HEK293 (cell line): Measurements from ENCODE around the gene CD5L.

Experiments used
- CTCF ChIA-PET: fragments of 350-600 bp; formaldehyde crosslinking; extraction: SDS; loops from one replicate; lab custom pipeline; 2021; ENCODE audit warnings: antibody characterized with exemption; lab: Yijun Ruan, JAX
- POLR2A ChIA-PET: fragments of 300-600 bp; formaldehyde crosslinking; extraction: SDS; loops from one replicate; lab custom pipeline; 2020; ENCODE audit warnings: antibody characterized with exemption, inconsistent platforms; lab: Yijun Ruan, JAX
- H3K27ac ChIP-seq: fragments of 200-500 bp; sonication (Bioruptor generic); 2 replicates; pipeline ENCODE4 v1.5.1; 2014; ENCODE audit warnings: low read depth, low read length, control low read depth, inconsistent platforms; ENCODE audit errors: extremely low read depth
- H3K36me3 ChIP-seq, 2 experiments: fragments of 200-500 bp in 1 of 2; sonication (Bioruptor generic) in 1 of 2; 1 replicate in 1 of 2; 2 replicates in 1 of 2; pipeline ENCODE4 v1.5.1; 2014 to 2017; ENCODE audit warnings: inconsistent platforms in 2 of 2, low read length in 2 of 2; ENCODE audit not compliant: control insufficient read depth in 2 of 2, insufficient read depth in 1 of 2
- H3K4me1 ChIP-seq: fragments of 200-500 bp; sonication (Bioruptor generic); 2 replicates; pipeline ENCODE4 v1.5.1; 2014; ENCODE audit warnings: mild to moderate bottlenecking, low read length, inconsistent platforms; ENCODE audit not compliant: control insufficient read depth, insufficient read depth
- H3K4me3 ChIP-seq: 2 replicates; pipeline ENCODE4 v1.5.1; 2011; ENCODE audit warnings: low read depth, mild to moderate bottlenecking, control low read depth, low read length, moderate library complexity
- H3K9me3 ChIP-seq: fragments of 200-500 bp; sonication (Bioruptor generic); 2 replicates; pipeline ENCODE4 v1.5.1; 2014; ENCODE audit warnings: low read depth, low read length, inconsistent platforms; ENCODE audit not compliant: control insufficient read depth, insufficient read depth
- SP7 ChIP-seq: fragments of 450-650 bp; formaldehyde crosslinking; IDR thresholded peaks from 2 replicates; pipeline ENCODE4 v1.5.1; 2016; ENCODE audit warnings: missing biosample characterization, missing genetic modification characterization
- ZBTB1 ChIP-seq: fragments of 450-650 bp; formaldehyde crosslinking; IDR thresholded peaks from 2 replicates; pipeline ENCODE4 v1.5.1; 2016; ENCODE audit warnings: missing biosample characterization, missing genetic modification characterization
- ZFHX2 ChIP-seq: fragments of 450-650 bp; formaldehyde crosslinking; conservative IDR thresholded peaks from 2 replicates; pipeline ENCODE4 v1.5.1; 2016; ENCODE audit warnings: missing biosample characterization, missing genetic modification characterization
- ZNF132 ChIP-seq: fragments of 450-650 bp; formaldehyde crosslinking; IDR thresholded peaks from 2 replicates; pipeline ENCODE4 v1.5.1; 2017; ENCODE audit warnings: missing biosample characterization, missing genetic modification characterization, borderline replicate concordance
- ZNF169 ChIP-seq: fragments of 450-650 bp; formaldehyde crosslinking; IDR thresholded peaks from 2 replicates; pipeline ENCODE4 v1.5.1; 2016; ENCODE audit warnings: missing biosample characterization, missing genetic modification characterization
- ZNF202 ChIP-seq: fragments of 450-650 bp; formaldehyde crosslinking; IDR thresholded peaks from 2 replicates; pipeline ENCODE4 v1.5.1; 2016; ENCODE audit warnings: missing biosample characterization, missing genetic modification characterization, borderline replicate concordance
- ZNF221 ChIP-seq: fragments of 450-650 bp; formaldehyde crosslinking; IDR thresholded peaks from 2 replicates; pipeline ENCODE4 v1.5.1; 2017; ENCODE audit warnings: missing biosample characterization, missing genetic modification characterization, borderline replicate concordance
- ZNF302 ChIP-seq: fragments of 450-650 bp; formaldehyde crosslinking; IDR thresholded peaks from 2 replicates; pipeline ENCODE4 v1.5.1; 2016; ENCODE audit warnings: missing biosample characterization, missing genetic modification characterization, low read depth
- ZNF350 ChIP-seq: fragments of 450-650 bp; formaldehyde crosslinking; IDR thresholded peaks from 2 replicates; pipeline ENCODE4 v1.5.0; 2017; ENCODE audit warnings: missing biosample characterization, mild to moderate bottlenecking, missing genetic modification characterization
- ZNF394 ChIP-seq: fragments of 450-650 bp; formaldehyde crosslinking; IDR thresholded peaks from 2 replicates; pipeline ENCODE4 v1.5.1; 2016; ENCODE audit warnings: missing biosample characterization, missing genetic modification characterization, mild to moderate bottlenecking, moderate library complexity, borderline replicate concordance
- ZNF404 ChIP-seq: fragments of 450-650 bp; formaldehyde crosslinking; IDR thresholded peaks from 2 replicates; pipeline ENCODE4 v1.5.1; 2017; ENCODE audit warnings: missing biosample characterization, missing genetic modification characterization
- ZNF560 ChIP-seq: fragments of 450-650 bp; formaldehyde crosslinking; IDR thresholded peaks from 2 replicates; pipeline ENCODE4 v1.5.1; 2017; ENCODE audit warnings: missing biosample characterization, missing genetic modification characterization, borderline replicate concordance
- ZNF596 ChIP-seq: fragments of 450-650 bp; IDR thresholded peaks from 2 replicates; pipeline ENCODE4 v1.5.0; 2018; ENCODE audit warnings: missing biosample characterization, mild to moderate bottlenecking, missing genetic modification characterization, moderate library complexity
- ZNF747 ChIP-seq: fragments of 450-650 bp; formaldehyde crosslinking; IDR thresholded peaks from 2 replicates; pipeline ENCODE4 v1.5.1; 2016; ENCODE audit warnings: missing biosample characterization, missing genetic modification characterization
- ZNF837 ChIP-seq: fragments of 450-650 bp; formaldehyde crosslinking; IDR thresholded peaks from 2 replicates; pipeline ENCODE4 v1.5.1; 2016; ENCODE audit warnings: missing biosample characterization, missing genetic modification characterization
- TF ChIP-seq, protein P1 (sequence below): fragments of 450-650 bp; formaldehyde crosslinking; IDR thresholded peaks from 2 replicates; pipeline ENCODE4 v1.5.1; 2016; ENCODE audit warnings: missing biosample characterization, missing genetic modification characterization
- TF ChIP-seq, protein P2 (sequence below): sonication (generic); formaldehyde crosslinking; IDR thresholded peaks from 2 replicates; pipeline ENCODE4 v1.8.1; 2022; ENCODE audit warnings: mild to moderate bottlenecking, moderate library complexity, missing genetic modification reagents
- TF ChIP-seq, protein P3 (sequence below): fragments of 450-650 bp; formaldehyde crosslinking; IDR thresholded peaks from 2 replicates; pipeline ENCODE4 v1.5.1; 2017; ENCODE audit warnings: missing biosample characterization, missing genetic modification characterization
- TF ChIP-seq, protein P4 (sequence below): fragments of 450-650 bp; formaldehyde crosslinking; IDR thresholded peaks from 2 replicates; pipeline ENCODE4 v1.5.1; 2016; ENCODE audit warnings: missing biosample characterization, missing genetic modification characterization, borderline replicate concordance

CD5L gene

DNA sequence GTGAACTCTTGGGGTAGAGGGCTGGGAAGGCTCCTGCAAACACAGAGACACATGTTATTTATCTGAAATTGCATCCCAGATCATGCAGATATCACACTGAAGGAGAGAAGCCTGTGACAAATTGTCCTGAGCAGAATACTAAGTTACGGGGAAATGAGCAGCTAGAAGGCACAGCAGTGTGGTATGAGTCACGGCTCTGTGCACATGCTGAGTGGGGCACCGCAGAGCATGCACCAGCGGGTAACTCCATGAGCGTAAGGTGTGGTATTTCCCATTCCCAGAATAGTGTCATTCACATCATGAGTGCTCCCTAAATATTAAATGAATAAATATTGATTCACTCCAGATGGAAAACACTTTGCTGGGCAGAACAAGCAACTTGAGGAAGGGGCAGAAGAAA, 43.4 kb downstream of the CD5L start:
- Histone ChIP-seq H3K36me3 (no peaks in the 10 kb centered on the region), H3K4me1 (no peaks in the 10 kb centered on the region), H3K27ac (no peak overlapping the region), H3K9me3 (no peaks in the 10 kb centered on the region), H3K4me3 (no peak overlapping the region)
- CTCF ChIA-PET, result interaction anchor here (1.2 kb wide), 1 partner anchor 16 kb away, joined by 3 read pairs; no protein-coding TSS in a partner anchor
- POLR2A ChIA-PET, result no interaction called here
- TF ChIP-seq ZNF596 (tag by site-specific recombination) (no peak), ZNF747 (no peak), ZBTB1 (tag by site-specific recombination) (no peak), ZNF394 (no peak), ZNF132 (tag by site-specific recombination) (no peak), ZNF404 (tag by site-specific recombination) (no peak), ZNF837 (no peak), ZNF221 (tag by site-specific recombination) (no peak), ZNF169 (tag by site-specific recombination) (no peak), ZNF202 (no peak), ZFHX2 (tag by site-specific recombination) (no peak)
- TF ChIP-seq, protein P1, sequence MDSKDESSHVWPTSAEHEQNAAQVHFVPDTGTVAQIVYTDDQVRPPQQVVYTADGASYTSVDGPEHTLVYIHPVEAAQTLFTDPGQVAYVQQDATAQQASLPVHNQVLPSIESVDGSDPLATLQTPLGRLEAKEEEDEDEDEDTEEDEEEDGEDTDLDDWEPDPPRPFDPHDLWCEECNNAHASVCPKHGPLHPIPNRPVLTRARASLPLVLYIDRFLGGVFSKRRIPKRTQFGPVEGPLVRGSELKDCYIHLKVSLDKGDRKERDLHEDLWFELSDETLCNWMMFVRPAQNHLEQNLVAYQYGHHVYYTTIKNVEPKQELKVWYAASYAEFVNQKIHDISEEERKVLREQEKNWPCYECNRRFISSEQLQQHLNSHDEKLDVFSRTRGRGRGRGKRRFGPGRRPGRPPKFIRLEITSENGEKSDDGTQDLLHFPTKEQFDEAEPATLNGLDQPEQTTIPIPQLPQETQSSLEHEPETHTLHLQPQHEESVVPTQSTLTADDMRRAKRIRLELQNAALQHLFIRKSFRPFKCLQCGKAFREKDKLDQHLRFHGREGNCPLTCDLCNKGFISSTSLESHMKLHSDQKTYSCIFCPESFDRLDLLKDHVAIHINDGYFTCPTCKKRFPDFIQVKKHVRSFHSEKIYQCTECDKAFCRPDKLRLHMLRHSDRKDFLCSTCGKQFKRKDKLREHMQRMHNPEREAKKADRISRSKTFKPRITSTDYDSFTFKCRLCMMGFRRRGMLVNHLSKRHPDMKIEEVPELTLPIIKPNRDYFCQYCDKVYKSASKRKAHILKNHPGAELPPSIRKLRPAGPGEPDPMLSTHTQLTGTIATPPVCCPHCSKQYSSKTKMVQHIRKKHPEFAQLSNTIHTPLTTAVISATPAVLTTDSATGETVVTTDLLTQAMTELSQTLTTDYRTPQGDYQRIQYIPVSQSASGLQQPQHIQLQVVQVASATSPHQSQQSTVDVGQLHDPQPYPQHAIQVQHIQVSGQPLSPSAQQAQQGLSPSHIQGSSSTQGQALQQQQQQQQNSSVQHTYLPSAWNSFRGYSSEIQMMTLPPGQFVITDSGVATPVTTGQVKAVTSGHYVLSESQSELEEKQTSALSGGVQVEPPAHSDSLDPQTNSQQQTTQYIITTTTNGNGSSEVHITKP (tag by site-specific recombination), result no peak
- TF ChIP-seq, protein P2, sequence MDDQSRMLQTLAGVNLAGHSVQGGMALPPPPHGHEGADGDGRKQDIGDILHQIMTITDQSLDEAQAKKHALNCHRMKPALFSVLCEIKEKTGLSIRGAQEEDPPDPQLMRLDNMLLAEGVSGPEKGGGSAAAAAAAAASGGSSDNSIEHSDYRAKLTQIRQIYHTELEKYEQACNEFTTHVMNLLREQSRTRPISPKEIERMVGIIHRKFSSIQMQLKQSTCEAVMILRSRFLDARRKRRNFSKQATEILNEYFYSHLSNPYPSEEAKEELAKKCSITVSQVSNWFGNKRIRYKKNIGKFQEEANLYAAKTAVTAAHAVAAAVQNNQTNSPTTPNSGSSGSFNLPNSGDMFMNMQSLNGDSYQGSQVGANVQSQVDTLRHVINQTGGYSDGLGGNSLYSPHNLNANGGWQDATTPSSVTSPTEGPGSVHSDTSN (CRISPR knock-in tag), result no peak

DNA sequence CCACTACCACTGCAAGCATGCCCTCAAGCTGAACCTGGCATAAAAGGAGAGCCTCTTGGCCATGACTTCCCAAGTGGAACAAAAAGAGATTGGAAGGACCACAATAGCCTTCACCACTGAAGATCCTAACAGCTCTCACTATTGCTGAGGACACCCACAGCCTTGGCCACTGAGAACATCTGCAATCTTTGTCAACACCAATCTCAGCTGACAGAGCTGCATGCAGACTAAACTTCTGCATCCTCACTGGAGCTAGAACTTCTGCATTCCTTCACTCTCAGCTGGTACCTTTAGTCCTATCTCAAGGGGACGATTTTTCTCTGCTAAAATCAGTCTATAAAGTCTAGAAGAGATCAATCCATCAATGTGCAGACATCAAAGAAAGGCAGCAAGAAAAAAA, 56.4 kb downstream of the CD5L start:
- H3K36me3 ChIP-seq, result no peaks in the 10 kb centered on the region
- H3K9me3 ChIP-seq, result no peaks in the 10 kb centered on the region
- POLR2A ChIA-PET, result no interaction called here
- H3K27ac ChIP-seq, result no peak overlapping the region
- CTCF ChIA-PET, result interaction anchor here (0.9 to 1.0 kb wide), 2 partner anchors 11 to 14 kb away, joined by 3 read pairs; no protein-coding TSS in a partner anchor
- no peaks in the 10 kb centered on the region for H3K4me1 ChIP-seq
- no peak overlapping the region for H3K4me3 ChIP-seq
- TF ChIP-seq SP7 (tag by site-specific recombination), result no peak
- TF ChIP-seq, protein P3, sequence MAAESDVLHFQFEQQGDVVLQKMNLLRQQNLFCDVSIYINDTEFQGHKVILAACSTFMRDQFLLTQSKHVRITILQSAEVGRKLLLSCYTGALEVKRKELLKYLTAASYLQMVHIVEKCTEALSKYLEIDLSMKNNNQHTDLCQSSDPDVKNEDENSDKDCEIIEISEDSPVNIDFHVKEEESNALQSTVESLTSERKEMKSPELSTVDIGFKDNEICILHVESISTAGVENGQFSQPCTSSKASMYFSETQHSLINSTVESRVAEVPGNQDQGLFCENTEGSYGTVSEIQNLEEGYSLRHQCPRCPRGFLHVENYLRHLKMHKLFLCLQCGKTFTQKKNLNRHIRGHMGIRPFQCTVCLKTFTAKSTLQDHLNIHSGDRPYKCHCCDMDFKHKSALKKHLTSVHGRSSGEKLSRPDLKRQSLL (tag by site-specific recombination), result no peak
- TF ChIP-seq, all 188 proteins: peak for 0

DNA sequence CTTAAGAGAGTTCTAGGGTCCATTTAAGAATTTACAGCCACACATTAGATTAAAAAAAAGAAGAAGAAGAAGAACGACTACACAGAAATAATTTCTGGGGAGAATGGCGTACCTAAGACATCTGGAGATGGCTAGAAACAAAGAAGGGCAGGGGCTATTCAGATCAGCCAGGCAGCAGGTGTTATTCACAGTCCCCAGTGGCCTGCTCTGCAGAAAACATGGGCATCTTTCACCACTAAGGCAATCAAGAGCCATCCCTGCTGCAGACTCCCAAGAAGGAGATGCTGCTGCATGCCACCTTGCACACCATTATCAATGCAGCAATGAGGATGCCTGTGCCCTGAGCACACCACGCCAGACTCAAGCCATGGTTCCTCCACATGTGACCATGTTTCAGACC, 56.8 kb downstream of the CD5L start:
- POLR2A ChIA-PET, result no interaction called here
- H3K27ac ChIP-seq, result no peak overlapping the region
- no peaks in the 10 kb centered on the region for H3K36me3 ChIP-seq
- H3K4me3 ChIP-seq, result no peak overlapping the region
- no peaks in the 10 kb centered on the region for H3K4me1 ChIP-seq
- no peaks in the 10 kb centered on the region for H3K9me3 ChIP-seq
- CTCF ChIA-PET, result interaction anchor here (0.9 kb wide), 1 partner anchor 14 kb away, joined by 3 read pairs; no protein-coding TSS in a partner anchor
- TF ChIP-seq ZNF560 (tag by site-specific recombination) (no peak), ZNF302 (tag by site-specific recombination) (no peak), ZNF596 (tag by site-specific recombination) (no peak), ZNF350 (tag by site-specific recombination) (no peak)
- TF ChIP-seq, protein P4, sequence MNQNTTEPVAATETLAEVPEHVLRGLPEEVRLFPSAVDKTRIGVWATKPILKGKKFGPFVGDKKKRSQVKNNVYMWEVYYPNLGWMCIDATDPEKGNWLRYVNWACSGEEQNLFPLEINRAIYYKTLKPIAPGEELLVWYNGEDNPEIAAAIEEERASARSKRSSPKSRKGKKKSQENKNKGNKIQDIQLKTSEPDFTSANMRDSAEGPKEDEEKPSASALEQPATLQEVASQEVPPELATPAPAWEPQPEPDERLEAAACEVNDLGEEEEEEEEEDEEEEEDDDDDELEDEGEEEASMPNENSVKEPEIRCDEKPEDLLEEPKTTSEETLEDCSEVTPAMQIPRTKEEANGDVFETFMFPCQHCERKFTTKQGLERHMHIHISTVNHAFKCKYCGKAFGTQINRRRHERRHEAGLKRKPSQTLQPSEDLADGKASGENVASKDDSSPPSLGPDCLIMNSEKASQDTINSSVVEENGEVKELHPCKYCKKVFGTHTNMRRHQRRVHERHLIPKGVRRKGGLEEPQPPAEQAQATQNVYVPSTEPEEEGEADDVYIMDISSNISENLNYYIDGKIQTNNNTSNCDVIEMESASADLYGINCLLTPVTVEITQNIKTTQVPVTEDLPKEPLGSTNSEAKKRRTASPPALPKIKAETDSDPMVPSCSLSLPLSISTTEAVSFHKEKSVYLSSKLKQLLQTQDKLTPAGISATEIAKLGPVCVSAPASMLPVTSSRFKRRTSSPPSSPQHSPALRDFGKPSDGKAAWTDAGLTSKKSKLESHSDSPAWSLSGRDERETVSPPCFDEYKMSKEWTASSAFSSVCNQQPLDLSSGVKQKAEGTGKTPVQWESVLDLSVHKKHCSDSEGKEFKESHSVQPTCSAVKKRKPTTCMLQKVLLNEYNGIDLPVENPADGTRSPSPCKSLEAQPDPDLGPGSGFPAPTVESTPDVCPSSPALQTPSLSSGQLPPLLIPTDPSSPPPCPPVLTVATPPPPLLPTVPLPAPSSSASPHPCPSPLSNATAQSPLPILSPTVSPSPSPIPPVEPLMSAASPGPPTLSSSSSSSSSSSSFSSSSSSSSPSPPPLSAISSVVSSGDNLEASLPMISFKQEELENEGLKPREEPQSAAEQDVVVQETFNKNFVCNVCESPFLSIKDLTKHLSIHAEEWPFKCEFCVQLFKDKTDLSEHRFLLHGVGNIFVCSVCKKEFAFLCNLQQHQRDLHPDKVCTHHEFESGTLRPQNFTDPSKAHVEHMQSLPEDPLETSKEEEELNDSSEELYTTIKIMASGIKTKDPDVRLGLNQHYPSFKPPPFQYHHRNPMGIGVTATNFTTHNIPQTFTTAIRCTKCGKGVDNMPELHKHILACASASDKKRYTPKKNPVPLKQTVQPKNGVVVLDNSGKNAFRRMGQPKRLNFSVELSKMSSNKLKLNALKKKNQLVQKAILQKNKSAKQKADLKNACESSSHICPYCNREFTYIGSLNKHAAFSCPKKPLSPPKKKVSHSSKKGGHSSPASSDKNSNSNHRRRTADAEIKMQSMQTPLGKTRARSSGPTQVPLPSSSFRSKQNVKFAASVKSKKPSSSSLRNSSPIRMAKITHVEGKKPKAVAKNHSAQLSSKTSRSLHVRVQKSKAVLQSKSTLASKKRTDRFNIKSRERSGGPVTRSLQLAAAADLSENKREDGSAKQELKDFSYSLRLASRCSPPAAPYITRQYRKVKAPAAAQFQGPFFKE, result no peak
